ENCODE results near the gene DIS3L.

DNA sequence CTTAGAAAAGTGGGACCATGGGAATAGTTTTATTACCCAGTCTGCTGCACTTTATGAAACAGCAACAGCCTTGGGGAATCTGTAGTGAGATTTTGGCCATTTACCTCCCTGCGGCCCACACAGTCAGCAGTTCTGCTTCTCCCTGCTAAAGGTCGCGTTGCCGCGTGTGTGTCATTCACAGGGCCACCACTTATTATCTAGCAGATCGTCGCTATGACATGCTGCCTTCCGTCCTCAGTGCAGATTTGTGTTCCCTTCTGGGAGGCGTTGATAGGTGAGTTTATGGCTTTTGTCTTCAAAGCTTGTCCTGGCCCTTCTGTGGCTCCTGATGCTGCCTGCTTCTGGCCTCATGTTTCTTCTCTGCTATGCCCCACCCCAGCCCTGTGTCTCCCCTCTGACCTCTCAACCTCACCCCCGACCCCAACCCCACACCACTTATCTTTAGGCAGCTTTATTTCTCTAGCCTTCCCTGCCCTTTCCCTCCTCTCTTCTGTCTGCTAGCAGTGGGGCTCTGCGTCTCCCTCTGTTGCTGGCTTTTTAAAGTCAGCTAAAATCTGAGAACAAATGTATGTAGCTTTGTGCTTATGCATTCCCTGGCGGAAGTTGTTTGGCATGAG is 30.1 kb downstream of the DIS3L start:
- TF ChIP-seq, protein P1, sequence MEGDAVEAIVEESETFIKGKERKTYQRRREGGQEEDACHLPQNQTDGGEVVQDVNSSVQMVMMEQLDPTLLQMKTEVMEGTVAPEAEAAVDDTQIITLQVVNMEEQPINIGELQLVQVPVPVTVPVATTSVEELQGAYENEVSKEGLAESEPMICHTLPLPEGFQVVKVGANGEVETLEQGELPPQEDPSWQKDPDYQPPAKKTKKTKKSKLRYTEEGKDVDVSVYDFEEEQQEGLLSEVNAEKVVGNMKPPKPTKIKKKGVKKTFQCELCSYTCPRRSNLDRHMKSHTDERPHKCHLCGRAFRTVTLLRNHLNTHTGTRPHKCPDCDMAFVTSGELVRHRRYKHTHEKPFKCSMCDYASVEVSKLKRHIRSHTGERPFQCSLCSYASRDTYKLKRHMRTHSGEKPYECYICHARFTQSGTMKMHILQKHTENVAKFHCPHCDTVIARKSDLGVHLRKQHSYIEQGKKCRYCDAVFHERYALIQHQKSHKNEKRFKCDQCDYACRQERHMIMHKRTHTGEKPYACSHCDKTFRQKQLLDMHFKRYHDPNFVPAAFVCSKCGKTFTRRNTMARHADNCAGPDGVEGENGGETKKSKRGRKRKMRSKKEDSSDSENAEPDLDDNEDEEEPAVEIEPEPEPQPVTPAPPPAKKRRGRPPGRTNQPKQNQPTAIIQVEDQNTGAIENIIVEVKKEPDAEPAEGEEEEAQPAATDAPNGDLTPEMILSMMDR (IDR thresholded peaks at IDR 0.05; ENCODE audit: insufficient read depth, low read depth, low read length): no peak
- TF ChIP-seq EZH2 (IDR thresholded peaks at IDR 0.05; ENCODE audit: insufficient read depth, low read length): no peak

Measured in astrocyte (in vitro differentiated cells and primary cell).